ENCODE measurements around the gene F13A1.

F13A1 gene

GRCh38 chr6:6283746-6284145, 36.7 kb downstream of the F13A1 start:
- peak overlapping the region; percentile 64 to 81 (median 70) for H3K4me2 ChIP-seq

DNA sequence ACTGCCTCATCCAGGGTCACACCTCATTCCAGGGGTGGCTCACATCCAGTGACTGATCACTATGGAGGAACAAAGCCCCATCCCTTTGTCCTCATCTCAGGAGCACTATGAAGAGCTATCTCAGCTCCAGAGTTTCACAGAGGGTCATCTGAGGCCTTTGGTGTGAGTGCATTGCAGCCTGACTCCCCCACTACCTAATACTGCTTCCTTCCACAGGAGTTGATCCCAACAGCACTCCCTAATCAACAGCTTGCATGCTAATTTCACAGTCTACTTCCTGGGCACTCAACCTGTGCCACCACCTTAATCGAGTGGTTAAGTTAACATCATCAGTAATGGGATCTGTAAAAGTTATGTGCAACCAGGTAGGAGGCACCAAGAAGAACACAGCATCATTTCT, 37.7 kb downstream of the F13A1 start:
- Histone ChIP-seq H3K4me3 (no peak overlapping the region), H3K27me3 (no peaks in the 10 kb centered on the region), H3K4me1 (peaks cover 35 to 70% (median 49%) of the 10 kb centered on the region in 10 experiments), H3K4me2 (peak overlapping the region; percentile 64 to 81 (median 70); a peak in 21 of 22 replicates), H3K9me3 (replicated peaks in 1 of 11) (no peaks in the 10 kb centered on the region), H3K27ac (peak overlapping the region in 3 of 11 experiments; percentile 70 to 80 (median 74); a peak in 6 of 22 replicates), H3K36me3 (peaks cover 0 to 84% (median 0%) of the 10 kb centered on the region in 11 experiments; a peak in 3 of 22 replicates), H4K20me1 (peaks cover 0 to 100% (median 0%) of the 10 kb centered on the region in 11 experiments; a peak in 3 of 22 replicates), H3K9ac (no peak overlapping the region)
- no peak for TF ChIP-seq Cebpa-rat (IDR thresholded peaks at IDR 0.05)

More at GRCh38 chr6:6283746-6284145, 36.7 kb downstream of the F13A1 start:
- no peaks in the 10 kb centered on the region for H3K9me3 ChIP-seq (replicated peaks in 1 of 11)
- no peak overlapping the region for H3K4me3 ChIP-seq
- H3K4me1 ChIP-seq = peaks cover 34 to 73% (median 50%) of the 10 kb centered on the region in 10 experiments
- peak overlapping the region; percentile 21 to 80 (median 58); a peak in 19 of 22 replicates for H3K27ac ChIP-seq
- peak in 4 of 11 experiments; percentile 30 to 62 (median 40); a peak in 3 of 22 replicates for TF ChIP-seq Cebpa-rat (IDR thresholded peaks at IDR 0.05)
- no peaks in the 10 kb centered on the region for H3K27me3 ChIP-seq
- peaks cover 0 to 100% (median 0%) of the 10 kb centered on the region in 11 experiments; a peak in 3 of 22 replicates for H4K20me1 ChIP-seq
- H3K36me3 ChIP-seq = peaks cover 0 to 84% (median 0%) of the 10 kb centered on the region in 11 experiments; a peak in 4 of 22 replicates
- peak overlapping the region in 5 of 11 experiments; percentile 10 to 60 (median 48); a peak in 4 of 22 replicates for H3K9ac ChIP-seq

DNA sequence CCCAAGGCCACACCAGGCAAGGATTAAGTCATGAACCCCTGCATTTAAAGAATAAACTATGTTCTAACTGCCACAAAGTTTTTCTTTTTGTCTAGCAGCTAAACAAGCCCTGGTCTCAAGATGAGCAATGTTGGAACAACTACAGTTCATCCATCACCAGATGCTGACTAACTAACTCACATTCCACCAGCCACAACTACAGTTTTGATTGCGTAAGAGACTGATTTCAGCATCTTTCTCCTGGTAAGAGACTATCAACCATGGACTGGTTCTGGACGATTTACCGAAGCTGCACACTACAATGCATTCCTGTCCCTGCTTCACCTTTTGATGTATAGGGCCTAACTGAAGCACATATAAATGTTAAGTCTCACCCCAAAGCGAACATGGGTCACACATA, 43.0 kb downstream of the F13A1 start:
- peaks cover 0 to 88% (median 0%) of the 10 kb centered on the region in 11 experiments; a peak in 4 of 22 replicates for H3K36me3 ChIP-seq
- H3K4me3 ChIP-seq = no peak overlapping the region
- H3K4me2 ChIP-seq = peak overlapping the region in 5 of 11 experiments; percentile 16 to 30 (median 21); a peak in 5 of 22 replicates
- no peaks in the 10 kb centered on the region for H3K27me3 ChIP-seq
- no peak overlapping the region for H3K27ac ChIP-seq
- no peak overlapping the region for H3K9ac ChIP-seq
- no peaks in the 10 kb centered on the region for H3K9me3 ChIP-seq (replicated peaks in 1 of 11)
- TF ChIP-seq Cebpa-rat (IDR thresholded peaks at IDR 0.05) = peak in 10 of 11 experiments; percentile 34 to 88 (median 64); a peak in 14 of 22 replicates
- H3K4me1 ChIP-seq = peaks cover 0 to 31% (median under 1%) of the 10 kb centered on the region in 10 experiments; a peak in 16 of 20 replicates
- peaks cover 0 to 99% (median 0%) of the 10 kb centered on the region in 11 experiments; a peak in 3 of 22 replicates for H4K20me1 ChIP-seq

DNA sequence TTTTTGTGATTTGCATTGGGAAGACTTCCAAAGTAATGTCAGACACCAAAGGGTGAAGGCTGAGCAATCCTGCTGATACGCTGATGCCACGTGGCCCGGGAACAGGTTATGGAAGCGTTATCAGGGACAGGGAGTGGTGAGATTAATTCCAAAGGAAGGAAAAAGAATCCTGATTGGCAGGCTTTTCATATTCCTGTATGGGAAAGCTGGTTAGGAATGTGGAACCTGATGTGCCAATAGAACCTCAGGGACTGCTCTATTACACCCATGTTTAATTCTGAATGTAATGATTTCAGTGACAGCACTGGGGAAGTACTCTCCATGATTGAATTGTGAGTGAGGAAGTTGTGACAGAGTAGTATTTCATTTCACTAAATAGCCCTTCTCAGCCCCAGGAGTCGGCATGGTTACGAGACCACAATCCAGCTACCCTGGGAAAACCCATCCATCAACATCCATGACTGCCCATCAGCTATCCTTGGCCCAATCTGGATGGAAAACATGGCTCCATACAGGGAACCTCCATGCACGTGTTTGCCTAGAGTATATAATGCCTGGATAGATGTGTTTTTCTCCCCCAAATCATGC, 49.4 kb downstream of the F13A1 start:
- peaks cover 0 to 4% (median 0%) of the 10 kb centered on the region in 11 experiments; a peak in 2 of 22 replicates for H3K9me3 ChIP-seq (replicated peaks in 1 of 11)
- TF ChIP-seq Cebpa-rat (IDR thresholded peaks at IDR 0.05) = no peak

GRCh38 chr6:6260196-6260722, 60.2 kb downstream of the F13A1 start:
- H3K4me3 ChIP-seq = no peak overlapping the region
- H4K20me1 ChIP-seq = peaks cover 0 to 95% (median 0%) of the 10 kb centered on the region in 11 experiments; a peak in 2 of 22 replicates
- no peaks in the 10 kb centered on the region for H3K9me3 ChIP-seq (replicated peaks in 1 of 11)
- H3K27ac ChIP-seq = no peak overlapping the region
- TF ChIP-seq Cebpa-rat (IDR thresholded peaks at IDR 0.05) = no peak
- no peaks in the 10 kb centered on the region for H3K27me3 ChIP-seq
- no peak overlapping the region for H3K9ac ChIP-seq
- H3K4me2 ChIP-seq = no peak overlapping the region
- H3K4me1 ChIP-seq = peaks cover 0 to 4% (median 0%) of the 10 kb centered on the region in 10 experiments; a peak in 2 of 20 replicates
- peaks cover 0 to 88% (median 0%) of the 10 kb centered on the region in 11 experiments; a peak in 4 of 22 replicates for H3K36me3 ChIP-seq

More for the DNA sequence above, 49.4 kb downstream of the F13A1 start:
- Histone ChIP-seq H3K27ac (no peak overlapping the region), H3K9ac (no peak overlapping the region), H3K4me3 (no peak overlapping the region), H3K4me1 (peaks cover 0 to 23% (median 0%) of the 10 kb centered on the region in 10 experiments; a peak in 3 of 20 replicates), H3K4me2 (no peak overlapping the region), H3K36me3 (peaks cover 0 to 92% (median 0%) of the 10 kb centered on the region in 11 experiments; a peak in 4 of 22 replicates), H3K27me3 (no peaks in the 10 kb centered on the region), H4K20me1 (peaks cover 0 to 100% (median 0%) of the 10 kb centered on the region in 11 experiments; a peak in 3 of 22 replicates)

GRCh38 chr6:6256886-6257285, 63.6 kb downstream of the F13A1 start:
- H3K27me3 ChIP-seq = no peaks in the 10 kb centered on the region
- no peak overlapping the region for H3K9ac ChIP-seq
- 0 out of 22 replicates have a peak overlapping the region, but pooled peaks of 1 of the 11 experiments have one; percentile 7 for H3K4me2 ChIP-seq
- H3K9me3 ChIP-seq (replicated peaks in 1 of 11) = no peaks in the 10 kb centered on the region
- no peak for TF ChIP-seq Cebpa-rat (IDR thresholded peaks at IDR 0.05)
- H3K4me1 ChIP-seq = peaks cover 0 to 7% (median 0%) of the 10 kb centered on the region in 10 experiments; a peak in 2 of 20 replicates
- no peak overlapping the region for H3K4me3 ChIP-seq
- H3K36me3 ChIP-seq = peaks cover 0 to 88% (median 0%) of the 10 kb centered on the region in 11 experiments; a peak in 4 of 22 replicates
- no peak overlapping the region for H3K27ac ChIP-seq
- H4K20me1 ChIP-seq = peaks cover 0 to 96% (median 0%) of the 10 kb centered on the region in 11 experiments; a peak in 3 of 22 replicates

GRCh38 chr6:6256259-6256658, 64.2 kb downstream of the F13A1 start:
- H3K36me3 ChIP-seq = peaks cover 0 to 92% (median 0%) of the 10 kb centered on the region in 11 experiments; a peak in 4 of 22 replicates
- peaks cover 0 to 10% (median 0%) of the 10 kb centered on the region in 10 experiments; a peak in 2 of 20 replicates for H3K4me1 ChIP-seq
- no peak for TF ChIP-seq Cebpa-rat (IDR thresholded peaks at IDR 0.05)
- no peaks in the 10 kb centered on the region for H3K27me3 ChIP-seq
- no peak overlapping the region for H3K9ac ChIP-seq
- H3K9me3 ChIP-seq (replicated peaks in 1 of 11) = no peaks in the 10 kb centered on the region
- no peak overlapping the region for H3K27ac ChIP-seq
- H3K4me2 ChIP-seq = no peak overlapping the region
- H3K4me3 ChIP-seq = no peak overlapping the region
- peaks cover 0 to 100% (median 0%) of the 10 kb centered on the region in 11 experiments; a peak in 3 of 22 replicates for H4K20me1 ChIP-seq

- peaks cover 0 to 92% (median 0%) of the 10 kb centered on the region in 11 experiments; a peak in 4 of 22 replicates for H3K36me3 ChIP-seq
- no peak overlapping the region for H3K9ac ChIP-seq
- H3K4me3 ChIP-seq = no peak overlapping the region
- H3K27ac ChIP-seq = no peak overlapping the region
- peaks cover 2 to 24% (median 3%) of the 10 kb centered on the region in 10 experiments; a peak in 19 of 20 replicates for H3K4me1 ChIP-seq
- H4K20me1 ChIP-seq = peaks cover 0 to 100% (median 0%) of the 10 kb centered on the region in 11 experiments; a peak in 3 of 22 replicates
- peak overlapping the region in 1 of 11 experiments; percentile 19; a peak in 2 of 22 replicates for H3K4me2 ChIP-seq
- TF ChIP-seq Cebpa-rat (IDR thresholded peaks at IDR 0.05) = no peak
- H3K9me3 ChIP-seq (replicated peaks in 1 of 11) = no peaks in the 10 kb centered on the region
- no peaks in the 10 kb centered on the region for H3K27me3 ChIP-seq
Observed at GRCh38 chr6:6251555-6252280, 68.7 kb downstream of the F13A1 start.

All from BLaER1 treated with 17β-estradiol and CSF1 and Interleukin-3, amounts not matched to agents 10 nM and 100 nM (cell line).